IMR-90 (cell line): ENCODE results near the gene GGCT. TPM values are rescaled to one million over a fixed set of nuclear protein-coding genes. Genes with fewer than 3 reads are reported as not detected.

Source experiments
- ATAC-seq: fragments of 200-7000 bp; cut with Tn5 transposase; 2 replicates; pipeline ENCODE4 v1.9.1; 2020; ENCODE audit warnings: low read depth, mild to moderate bottlenecking, moderate library complexity
- BruUV-seq: library from RNA; stranded (reverse); fragments of 400-500 nt; replicated peaks from 2 replicates; lab custom pipeline; 2021; lab: Mats Ljungman, UMichigan
- CTCF ChIA-PET: fragments of 300-600 bp; formaldehyde crosslinking; extraction: SDS; loops from one replicate; lab custom pipeline; 2021; ENCODE audit warnings: antibody characterized with exemption; lab: Yijun Ruan, JAX
- POLR2A ChIA-PET: fragments of 300-600 bp; sonication (Branson Sonifier 250); formaldehyde crosslinking; loops from one replicate; lab custom pipeline; 2022; ENCODE audit warnings: antibody characterized with exemption; ENCODE audit not compliant: unreplicated experiment; lab: Charles Lee
- DNase-seq: peaks from one replicate; pipeline ENCODE4 v3.0.0; 2013
- H2AFZ ChIP-seq: replicated peaks from 2 replicates; pipeline ENCODE3; 2013; ENCODE audit warnings: low read length, mild to moderate bottlenecking; ENCODE audit not compliant: poor library complexity
- H2AK5ac ChIP-seq: 2 replicates; pipeline ENCODE4 v1.6.1; 2013; ENCODE audit warnings: low read depth, low read length, inconsistent platforms
- H2AK9ac ChIP-seq: replicated peaks from 2 replicates; pipeline ENCODE3; 2013; ENCODE audit warnings: mild to moderate bottlenecking, low read depth, low read length, moderate library complexity; ENCODE audit not compliant: poor library complexity
- H2BK120ac ChIP-seq: 2 replicates; pipeline ENCODE4 v1.6.1; 2013; ENCODE audit warnings: low read depth, low read length, inconsistent platforms
- H2BK15ac ChIP-seq: 3 replicates; pipeline ENCODE4 v1.6.1; 2013; ENCODE audit warnings: low read depth, low read length, inconsistent platforms
- H2BK20ac ChIP-seq: 2 replicates; pipeline ENCODE4 v1.6.1; 2013; ENCODE audit warnings: low read depth, mild to moderate bottlenecking, inconsistent platforms, low read length, moderate library complexity
- H2BK5ac ChIP-seq: 2 replicates; pipeline ENCODE4 v1.6.1; 2013; ENCODE audit warnings: mild to moderate bottlenecking, low read depth, low read length, inconsistent platforms; ENCODE audit not compliant: poor library complexity, severe bottlenecking
- H3K14ac ChIP-seq: replicated peaks from 2 replicates; pipeline ENCODE4 v1.6.1; 2013; ENCODE audit warnings: low read depth, low read length, inconsistent platforms
- H3K18ac ChIP-seq: 2 replicates; pipeline ENCODE4 v1.6.1; 2013; ENCODE audit warnings: low read depth, low read length, control low read depth
- H3K23ac ChIP-seq: 2 replicates; pipeline ENCODE4 v1.6.1; 2013; ENCODE audit warnings: low read depth, low read length, inconsistent platforms
- H3K27ac ChIP-seq: 2 replicates; pipeline ENCODE4 v1.5.1; 2013; ENCODE audit warnings: mild to moderate bottlenecking, control low read depth, low read length; ENCODE audit not compliant: insufficient read depth
- H3K27me3 ChIP-seq: 2 replicates; pipeline ENCODE4 v1.6.1; 2013; ENCODE audit warnings: low read length; ENCODE audit not compliant: control insufficient read depth, insufficient read depth
- H3K36me3 ChIP-seq: 2 replicates; pipeline ENCODE4 v1.6.1; 2013; ENCODE audit warnings: low read length, mixed read lengths; ENCODE audit not compliant: control insufficient read depth, insufficient read depth
- H3K4ac ChIP-seq: 2 replicates; pipeline ENCODE4 v1.6.1; 2013; ENCODE audit warnings: low read depth, low read length, inconsistent platforms
- H3K4me1 ChIP-seq: 2 replicates; pipeline ENCODE4 v1.6.1; 2013; ENCODE audit warnings: low read length, mixed read lengths; ENCODE audit not compliant: control insufficient read depth, insufficient read depth
- H3K4me2 ChIP-seq: 2 replicates; pipeline ENCODE4 v1.6.1; 2013; ENCODE audit warnings: low read depth, mild to moderate bottlenecking, control low read depth, low read length, moderate library complexity
- H3K4me3 ChIP-seq: 2 replicates; pipeline ENCODE4 v1.5.1; 2013; ENCODE audit warnings: low read depth, mild to moderate bottlenecking, control low read depth, low read length, moderate library complexity; ENCODE audit not compliant: insufficient read depth
- H3K56ac ChIP-seq: 2 replicates; pipeline ENCODE4 v1.6.1; 2013; ENCODE audit warnings: low read length, inconsistent platforms; ENCODE audit not compliant: insufficient read depth; ENCODE audit errors: extremely low read depth
- H3K79me1 ChIP-seq, 2 experiments: 2 replicates each; pipeline ENCODE4 v1.6.1; 2013; ENCODE audit warnings: low read length in 2 of 2, inconsistent platforms in 1 of 2, low read depth in 1 of 2
- H3K9ac ChIP-seq: 2 replicates; pipeline ENCODE4 v1.6.1; 2013; ENCODE audit warnings: low read depth, low read length, control low read depth
- H3K9me1 ChIP-seq: 2 replicates; pipeline ENCODE4 v1.6.1; 2013; ENCODE audit warnings: low read length, inconsistent platforms; ENCODE audit not compliant: insufficient read depth
- H3K9me3 ChIP-seq: 2 replicates; pipeline ENCODE4 v1.6.1; 2013; ENCODE audit warnings: low read length; ENCODE audit not compliant: control insufficient read depth, insufficient read depth
- H4K20me1 ChIP-seq: 2 replicates; pipeline ENCODE4 v1.6.1; 2013; ENCODE audit warnings: low read length, inconsistent platforms; ENCODE audit not compliant: insufficient read depth
- H4K5ac ChIP-seq: 2 replicates; pipeline ENCODE4 v1.6.1; 2013; ENCODE audit warnings: mild to moderate bottlenecking, low read depth, low read length, control low read depth
- H4K8ac ChIP-seq, 2 experiments: 2 replicates each; pipeline ENCODE4 v1.6.1; 2013; ENCODE audit warnings: low read depth in 2 of 2, low read length in 2 of 2, control low read depth in 1 of 2, inconsistent platforms in 1 of 2
- H4K91ac ChIP-seq: 2 replicates; pipeline ENCODE4 v1.6.1; 2013; ENCODE audit warnings: low read depth, low read length, inconsistent platforms; ENCODE audit not compliant: insufficient read depth
- BHLHE40 ChIP-seq: fragments of 150-350 bp; IDR thresholded peaks from 2 replicates; pipeline ENCODE4 v1.6.1; 2016; ENCODE audit warnings: mild to moderate bottlenecking, low read depth, low read length
- FOS ChIP-seq: fragments of 150-350 bp; IDR thresholded peaks from 2 replicates; pipeline ENCODE4 v1.6.1; 2016; ENCODE audit warnings: low read depth, low read length
- MAFK ChIP-seq: IDR thresholded peaks from 2 replicates; pipeline ENCODE4 v1.6.1; 2012; ENCODE audit warnings: low read depth, low read length, improper control_type of control experiment
- NFE2L2 ChIP-seq: fragments of 150-350 bp; IDR thresholded peaks from 2 replicates; pipeline ENCODE4 v1.6.1; 2016; ENCODE audit warnings: low read depth, mild to moderate bottlenecking, low read length
- POLR2A ChIP-seq: IDR thresholded peaks from 2 replicates; pipeline ENCODE4 v1.6.1; 2012; ENCODE audit warnings: mild to moderate bottlenecking, low read depth, low read length
- RAD21 ChIP-seq: IDR thresholded peaks from 2 replicates; pipeline ENCODE4 v1.6.1; 2012; ENCODE audit warnings: low read length, improper control_type of control experiment
- RCOR1 ChIP-seq: IDR thresholded peaks from 2 replicates; pipeline ENCODE4 v1.6.1; 2012; ENCODE audit warnings: mild to moderate bottlenecking, low read length, improper control_type of control experiment; ENCODE audit not compliant: insufficient replicate concordance
- RFX5 ChIP-seq: IDR thresholded peaks from 2 replicates; pipeline ENCODE4 v1.8.0; 2012; ENCODE audit warnings: low read depth, mild to moderate bottlenecking, low read length, moderate library complexity
- WGBS, 2 experiments: methylation state at CpG; one replicate each; pipeline versions ENCODE4 v1.1.5 to v1.1.7; 2013; ENCODE audit warnings: missing lambda C conversion rate in 2 of 2; ENCODE audit not compliant: insufficient read length in 1 of 2; ENCODE audit errors: extremely low coverage in 2 of 2; 5-methylcytosine and 5-hydroxymethylcytosine counted together
- dilution Hi-C: fragments of 300-500 bp; cut with HindIII; formaldehyde crosslinking; loops from one replicate; pipeline ENCODE4 v1.14.3; 2018; ENCODE audit warnings: low sequenced_read_pairs; ENCODE audit not compliant: unreplicated experiment
- in situ Hi-C: fragments of 300-500 bp; cut with MboI; formaldehyde crosslinking; loops from 3 replicates; pipeline ENCODE4 v1.14.3; 2019; ENCODE audit warnings: low sequenced_read_pairs, inconsistent platforms, mixed read lengths
- intact Hi-C: fragments of 100-400 bp; cut with micrococcal nuclease; formaldehyde crosslinking; loops from 2 replicates; pipeline ENCODE4 v1.10.0; 2022
- polyA plus RNA-seq, 3 experiments: library from polyadenylated mRNA; depleted of rRNA; stranded (reverse); fragments of >200 nt; gene quantifications; 2 replicates each; pipeline ENCODE4 v1.2.3, GENCODE V29; 2012; ENCODE audit warnings: low replicate concordance in 1 of 3
- total RNA-seq: library from RNA; depleted of rRNA; stranded (reverse); fragments of >200 nt; gene quantifications from 2 replicates; pipeline ENCODE4 v1.2.3, GENCODE V29; 2012
- TF ChIP-seq, protein P1 (sequence below): fragments of 150-350 bp; IDR thresholded peaks from 2 replicates; pipeline ENCODE4 v1.6.1; 2016; ENCODE audit warnings: low read depth, mild to moderate bottlenecking, low read length, moderate library complexity, borderline replicate concordance

GGCT gene
- total and polyA plus RNA-seq, 2 of the 4 experiments (the other 2 are of a cell fraction) = 12.0 to 18.6 TPM

DNA sequence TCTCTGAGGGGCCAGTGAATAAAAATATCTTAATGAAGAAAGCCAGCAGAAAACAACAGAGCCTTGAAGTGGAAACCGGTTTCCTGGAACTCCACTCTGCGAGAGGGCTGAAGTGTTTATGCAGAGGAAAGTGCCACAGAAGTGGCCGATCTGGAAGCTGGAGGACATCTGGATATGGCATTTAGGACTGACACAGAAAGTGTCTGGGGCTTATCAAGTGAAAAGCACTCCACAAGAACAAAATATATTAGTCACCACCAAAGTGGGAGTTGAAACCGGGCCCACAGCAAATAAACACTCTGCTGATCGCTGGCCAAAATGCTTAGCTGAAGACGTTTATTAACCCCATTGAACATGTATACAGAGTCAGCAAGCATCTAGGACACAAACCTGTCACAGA lies 33.9 kb downstream of the GGCT start:
- Histone ChIP-seq H3K9me1 (peaks cover 22% of the 10 kb centered on the region), H2AFZ (no peak overlapping the region), H3K9ac (no peak overlapping the region), H3K14ac (0 out of 2 replicates have a peak overlapping the region, but pooled peaks have one; percentile 34), H2AK5ac (no peak overlapping the region), H2BK15ac (no peak overlapping the region), H4K91ac (no peak overlapping the region; the same call in 1 of the 2 replicates), H3K56ac (no peak overlapping the region), H3K36me3 (no peaks in the 10 kb centered on the region), H3K27ac (peak overlapping the region; percentile 44; the same call in 1 of the 2 replicates), H3K18ac (no peak overlapping the region; the same call in 1 of the 2 replicates), H3K9me3 (no peaks in the 10 kb centered on the region), H4K20me1 (peaks cover 9% of the 10 kb centered on the region), H3K4me3 (no peak overlapping the region), H3K23ac (no peak overlapping the region), H3K4me2 (peak overlapping the region; percentile 59), H2BK20ac (no peak overlapping the region; the same call in 1 of the 2 replicates), H3K27me3 (no peaks in the 10 kb centered on the region), H2AK9ac (no peak overlapping the region), H3K79me1 (peaks cover 8 to 67% of the 10 kb centered on the region in 2 experiments), H2BK120ac (0 out of 2 replicates have a peak overlapping the region, but pooled peaks have one; percentile 46), H4K8ac (peak overlapping the region in 1 of 2 experiments; percentile 23; a peak in 1 of 4 replicates), H3K4me1 (peaks cover 36% of the 10 kb centered on the region), H2BK5ac (peak overlapping the region; percentile 35), H4K5ac (no peak overlapping the region), H3K4ac (0 out of 2 replicates have a peak overlapping the region, but pooled peaks have one; percentile 66)
- in situ Hi-C loops = no loop called here
- intact Hi-C loops = no loop called here
- ChIA-PET CTCF (interaction anchor here (0.8 kb wide), 1 partner anchor 58 kb away, joined by 4 read pairs; no protein-coding TSS in a partner anchor), POLR2A (no interaction called here)
- dilution Hi-C loops = no loop called here
- peak; percentile 47 for ATAC-seq
- WGBS, 2 experiments = no CpG with 5 or more reads among the region's 6 CpGs
- no TSS peak for BruUV-seq
- TF ChIP-seq BHLHE40 = peak; percentile 38; the same call in 1 of the 2 replicates
- TF ChIP-seq RAD21 = no peak
- TF ChIP-seq, protein P1, sequence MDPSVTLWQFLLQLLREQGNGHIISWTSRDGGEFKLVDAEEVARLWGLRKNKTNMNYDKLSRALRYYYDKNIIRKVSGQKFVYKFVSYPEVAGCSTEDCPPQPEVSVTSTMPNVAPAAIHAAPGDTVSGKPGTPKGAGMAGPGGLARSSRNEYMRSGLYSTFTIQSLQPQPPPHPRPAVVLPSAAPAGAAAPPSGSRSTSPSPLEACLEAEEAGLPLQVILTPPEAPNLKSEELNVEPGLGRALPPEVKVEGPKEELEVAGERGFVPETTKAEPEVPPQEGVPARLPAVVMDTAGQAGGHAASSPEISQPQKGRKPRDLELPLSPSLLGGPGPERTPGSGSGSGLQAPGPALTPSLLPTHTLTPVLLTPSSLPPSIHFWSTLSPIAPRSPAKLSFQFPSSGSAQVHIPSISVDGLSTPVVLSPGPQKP = no peak
- no peak for TF ChIP-seq MAFK
- peak; percentile 21; the same call in 1 of the 2 replicates for TF ChIP-seq POLR2A
- TF ChIP-seq FOS = peak; percentile 74
- no peak for TF ChIP-seq RFX5
- TF ChIP-seq NFE2L2 = no peak
- TF ChIP-seq RCOR1 = no peak
- DNase-seq = peak; percentile 88
